Brain microvascular endothelial cell (primary cell): ENCODE results near the gene CLEC4G.

Experiments used
- DNase-seq: peaks from one replicate; pipeline ENCODE4 v3.0.0-alpha.2; 2020
- H3K27ac ChIP-seq: fragments of 250-450 bp; sonication (Bioruptor Pico); 2 replicates; pipeline ENCODE4 v1.5.1; 2020; ENCODE audit warnings: mild to moderate bottlenecking, moderate library complexity
- H3K27me3 ChIP-seq: fragments of 250-450 bp; sonication (Bioruptor Pico); replicated peaks from 2 replicates; pipeline ENCODE4 v1.5.1; 2020; ENCODE audit warnings: mild to moderate bottlenecking
- H3K36me3 ChIP-seq: fragments of 250-450 bp; sonication (Bioruptor Pico); replicated peaks from 2 replicates; pipeline ENCODE4 v1.5.1; 2020; ENCODE audit warnings: mild to moderate bottlenecking
- H3K4me3 ChIP-seq: 2 replicates; pipeline ENCODE4 v1.5.1; 2011; ENCODE audit warnings: low read depth, mild to moderate bottlenecking, control low read depth, low read length, moderate library complexity
- in situ Hi-C: cut with HindIII; loops from 2 replicates; pipeline ENCODE4 v1.10.0; 2017; ENCODE audit warnings: low sequenced_read_pairs, low pct_ligation_motif_present
- TF ChIP-seq, protein P1 (sequence below): IDR thresholded peaks from 2 replicates; pipeline ENCODE4 v1.5.1; 2011; ENCODE audit warnings: low read depth, mild to moderate bottlenecking, moderate library complexity, low read length, control low read depth, inconsistent platforms; ENCODE audit errors: missing control alignments

Gene CLEC4G

DNA sequence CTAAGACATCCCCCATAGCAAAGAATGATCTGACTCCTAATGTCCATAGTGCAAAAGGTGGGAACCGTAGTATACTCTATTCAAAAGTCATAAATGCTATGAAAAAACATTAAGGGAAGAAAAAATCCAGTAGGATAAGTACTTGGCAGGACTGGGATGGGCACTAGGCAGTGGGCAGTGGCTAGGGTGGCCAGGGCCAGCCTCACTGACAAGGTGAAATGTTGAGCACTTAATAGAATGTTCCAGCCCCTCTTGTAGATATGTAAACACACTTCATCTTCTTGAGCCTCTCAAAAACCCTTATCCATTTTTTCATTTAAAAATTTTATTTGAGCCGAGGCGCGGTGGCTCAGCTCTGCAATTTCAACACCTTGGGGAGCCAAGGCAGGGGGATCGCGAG, 1.5 kb upstream of the CLEC4G start:
- no peak for DNase-seq
- Histone ChIP-seq H3K36me3 (no peaks in the 10 kb centered on the region), H3K27me3 (peaks cover 29% of the 10 kb centered on the region), H3K4me3 (no peak overlapping the region), H3K27ac (no peak overlapping the region)
- TF ChIP-seq, protein P1, sequence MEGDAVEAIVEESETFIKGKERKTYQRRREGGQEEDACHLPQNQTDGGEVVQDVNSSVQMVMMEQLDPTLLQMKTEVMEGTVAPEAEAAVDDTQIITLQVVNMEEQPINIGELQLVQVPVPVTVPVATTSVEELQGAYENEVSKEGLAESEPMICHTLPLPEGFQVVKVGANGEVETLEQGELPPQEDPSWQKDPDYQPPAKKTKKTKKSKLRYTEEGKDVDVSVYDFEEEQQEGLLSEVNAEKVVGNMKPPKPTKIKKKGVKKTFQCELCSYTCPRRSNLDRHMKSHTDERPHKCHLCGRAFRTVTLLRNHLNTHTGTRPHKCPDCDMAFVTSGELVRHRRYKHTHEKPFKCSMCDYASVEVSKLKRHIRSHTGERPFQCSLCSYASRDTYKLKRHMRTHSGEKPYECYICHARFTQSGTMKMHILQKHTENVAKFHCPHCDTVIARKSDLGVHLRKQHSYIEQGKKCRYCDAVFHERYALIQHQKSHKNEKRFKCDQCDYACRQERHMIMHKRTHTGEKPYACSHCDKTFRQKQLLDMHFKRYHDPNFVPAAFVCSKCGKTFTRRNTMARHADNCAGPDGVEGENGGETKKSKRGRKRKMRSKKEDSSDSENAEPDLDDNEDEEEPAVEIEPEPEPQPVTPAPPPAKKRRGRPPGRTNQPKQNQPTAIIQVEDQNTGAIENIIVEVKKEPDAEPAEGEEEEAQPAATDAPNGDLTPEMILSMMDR, result no peak
- in situ Hi-C loops, result no loop called here

DNA sequence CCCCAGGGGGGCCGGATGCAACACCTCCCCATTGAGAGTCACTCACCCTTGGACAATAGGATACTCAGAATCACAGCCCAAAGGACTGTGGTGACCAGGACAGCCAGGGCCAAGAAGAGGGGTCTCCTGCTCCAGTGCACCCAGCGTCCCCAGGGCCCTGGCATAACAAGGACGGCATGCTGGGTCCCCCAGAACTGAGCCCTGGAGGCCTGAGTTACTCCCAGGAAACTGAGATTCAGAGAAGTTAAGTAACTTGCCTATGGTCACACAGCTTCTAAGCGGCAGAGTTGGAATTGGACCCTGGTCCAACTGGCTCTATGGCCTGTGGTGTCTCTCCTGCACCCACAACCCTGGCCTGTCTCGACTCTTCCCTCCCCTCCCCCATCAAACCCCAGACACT, 295 bp downstream of the CLEC4G start:
- in situ Hi-C loops, result no loop called here
- TF ChIP-seq, protein P1, result no peak
- DNase-seq, result no peak
- Histone ChIP-seq H3K27me3 (peaks cover 32% of the 10 kb centered on the region), H3K36me3 (no peaks in the 10 kb centered on the region), H3K27ac (no peak overlapping the region), H3K4me3 (no peak overlapping the region)

DNA sequence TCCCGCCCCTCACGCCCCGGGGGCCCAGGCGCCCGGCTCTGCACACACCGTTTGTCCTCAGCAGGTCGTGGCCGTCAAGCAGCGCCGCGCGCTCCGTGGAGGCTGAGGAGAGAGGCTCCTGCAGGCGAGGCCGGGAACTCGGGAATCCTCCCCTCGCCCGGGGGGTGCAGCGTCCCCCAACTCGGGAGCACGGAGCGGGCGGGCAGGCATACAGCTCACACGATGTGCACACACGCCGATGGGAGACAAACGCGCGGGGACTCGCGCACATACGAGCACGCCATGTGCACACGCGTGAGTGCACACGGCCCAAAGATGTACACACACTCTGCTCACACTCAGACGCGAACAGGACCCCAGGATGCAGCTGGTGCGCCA, 703 bp downstream of the CLEC4G start:
- Histone ChIP-seq H3K36me3 (no peaks in the 10 kb centered on the region), H3K27me3 (peaks cover 32% of the 10 kb centered on the region), H3K27ac (no peak overlapping the region), H3K4me3 (no peak overlapping the region)
- TF ChIP-seq, protein P1, result no peak
- in situ Hi-C loops, result no loop called here
- DNase-seq, result no peak

DNA sequence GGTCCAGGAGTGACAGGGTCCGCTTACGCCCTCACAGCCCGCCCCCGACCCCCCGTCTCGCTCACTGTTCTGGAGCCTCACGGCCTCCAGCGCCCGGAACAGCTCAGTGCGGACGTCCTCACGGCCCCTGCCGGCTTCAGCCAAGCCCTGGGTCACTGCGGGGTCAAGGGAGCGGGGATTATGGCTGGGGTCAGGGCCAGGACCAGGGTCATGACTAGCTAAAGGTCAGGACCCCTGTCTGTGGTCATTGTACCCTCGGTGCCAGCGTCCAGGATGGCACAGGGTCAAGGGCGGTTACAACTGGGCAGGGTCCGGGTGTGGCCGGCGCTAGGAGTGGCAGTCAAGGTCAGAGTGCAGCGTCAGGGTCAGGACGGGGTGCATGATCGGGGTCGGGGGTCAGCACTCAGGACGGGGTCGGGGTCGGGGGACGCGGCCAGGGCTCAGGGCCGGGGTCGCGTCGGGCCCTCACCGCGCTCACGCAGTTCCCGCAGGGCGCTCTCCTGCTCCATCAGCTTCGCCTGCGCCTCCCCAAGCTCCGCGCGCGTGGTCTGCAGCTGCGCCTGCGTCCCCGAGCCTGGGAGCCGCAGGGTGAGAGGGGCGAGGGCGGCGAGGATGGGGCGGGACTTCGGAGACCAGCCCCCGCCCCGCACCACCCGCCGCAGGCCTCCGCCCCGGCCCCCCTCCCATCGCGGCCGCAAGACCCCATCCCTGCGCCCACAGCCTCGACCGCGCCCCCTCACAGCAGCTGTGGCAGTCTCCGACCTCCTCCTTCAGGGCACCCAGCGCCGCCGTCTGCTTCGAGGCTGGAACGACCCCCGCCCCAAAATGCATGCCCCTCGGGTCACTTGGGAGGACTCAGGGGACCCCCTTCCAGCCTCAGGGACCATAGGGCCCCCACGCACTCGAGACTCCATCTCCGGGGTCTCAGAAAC, 1.4 kb downstream of the CLEC4G start:
- Histone ChIP-seq H3K4me3 (no peak overlapping the region), H3K27ac (no peak overlapping the region), H3K36me3 (no peaks in the 10 kb centered on the region), H3K27me3 (peaks cover 32% of the 10 kb centered on the region)
- TF ChIP-seq, protein P1, result no peak
- no peak for DNase-seq
- in situ Hi-C loops, result no loop called here

DNA sequence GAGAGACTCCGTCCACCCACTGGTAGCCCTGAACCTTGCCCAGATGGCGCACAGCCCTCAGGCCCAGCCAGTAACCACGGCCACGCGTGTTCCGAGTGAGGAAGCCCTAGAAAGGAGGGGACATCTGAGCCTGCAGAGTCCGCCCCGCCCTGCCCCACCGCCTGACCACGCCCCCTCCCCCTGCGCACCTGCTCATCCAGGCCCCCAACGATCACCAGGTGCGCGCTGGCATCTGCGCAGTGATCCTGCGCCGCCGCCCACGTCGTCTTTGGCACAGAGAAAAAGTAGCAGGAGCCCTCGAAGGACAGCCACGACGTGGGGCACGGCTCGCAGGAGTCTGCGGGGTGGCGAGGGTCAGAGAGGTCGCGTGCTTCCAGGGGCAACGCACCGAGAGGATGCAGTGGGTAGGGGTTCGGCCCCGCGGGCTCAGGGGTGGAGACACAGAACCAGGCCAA, 2.1 kb downstream of the CLEC4G start:
- no peak overlapping the region for H3K4me3 ChIP-seq
- TF ChIP-seq, protein P1, result no peak
- in situ Hi-C loops, result no loop called here
- H3K27me3 ChIP-seq, result peaks cover 32% of the 10 kb centered on the region
- H3K27ac ChIP-seq, result no peak overlapping the region
- H3K36me3 ChIP-seq, result no peaks in the 10 kb centered on the region
- DNase-seq, result no peak
